Measurements from ENCODE around the gene BGN.

BGN gene

DNA sequence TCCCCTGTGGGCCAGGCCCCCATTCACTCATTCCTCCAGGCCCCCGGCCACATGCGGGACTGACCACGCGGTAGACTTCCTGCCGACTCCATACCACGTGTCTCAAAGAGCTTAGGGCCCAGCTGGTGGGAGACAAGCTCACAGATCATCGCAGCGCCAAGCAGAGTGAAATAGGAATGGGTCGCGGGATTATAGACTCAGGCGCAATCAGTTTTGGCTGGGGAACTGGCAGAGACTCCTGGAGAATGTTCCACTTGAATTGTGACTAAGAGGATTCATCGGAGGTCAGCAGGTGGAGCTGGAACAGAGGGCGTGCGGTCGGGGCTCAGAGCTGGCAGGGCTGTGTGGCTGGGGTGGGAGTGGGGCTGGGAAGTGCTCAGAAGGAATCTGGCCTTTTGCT is 38.3 kb downstream of the BGN start:
- DNase-seq, result no peak

DNA sequence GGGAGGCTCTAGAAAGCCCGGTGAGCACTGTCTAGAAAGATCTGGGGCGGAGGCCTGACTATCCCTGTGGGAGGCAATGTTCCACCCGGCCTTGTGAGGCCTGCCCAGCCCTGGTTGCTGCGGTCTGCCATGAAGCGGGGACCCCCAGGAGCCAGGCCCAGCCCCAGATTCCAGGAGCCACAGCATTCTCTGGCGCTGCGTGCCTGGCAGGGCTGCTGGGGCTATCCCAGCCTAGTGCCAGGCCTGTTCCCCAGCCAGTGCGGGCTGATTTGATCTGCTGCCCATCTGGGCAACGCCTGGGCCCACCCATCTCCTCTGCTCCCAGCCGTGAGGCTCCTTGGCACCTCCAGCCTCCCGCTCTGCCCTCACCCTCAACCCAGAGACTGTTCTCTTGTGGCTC is 42.3 kb downstream of the BGN start:
- DNase-seq, result no peak

DNA sequence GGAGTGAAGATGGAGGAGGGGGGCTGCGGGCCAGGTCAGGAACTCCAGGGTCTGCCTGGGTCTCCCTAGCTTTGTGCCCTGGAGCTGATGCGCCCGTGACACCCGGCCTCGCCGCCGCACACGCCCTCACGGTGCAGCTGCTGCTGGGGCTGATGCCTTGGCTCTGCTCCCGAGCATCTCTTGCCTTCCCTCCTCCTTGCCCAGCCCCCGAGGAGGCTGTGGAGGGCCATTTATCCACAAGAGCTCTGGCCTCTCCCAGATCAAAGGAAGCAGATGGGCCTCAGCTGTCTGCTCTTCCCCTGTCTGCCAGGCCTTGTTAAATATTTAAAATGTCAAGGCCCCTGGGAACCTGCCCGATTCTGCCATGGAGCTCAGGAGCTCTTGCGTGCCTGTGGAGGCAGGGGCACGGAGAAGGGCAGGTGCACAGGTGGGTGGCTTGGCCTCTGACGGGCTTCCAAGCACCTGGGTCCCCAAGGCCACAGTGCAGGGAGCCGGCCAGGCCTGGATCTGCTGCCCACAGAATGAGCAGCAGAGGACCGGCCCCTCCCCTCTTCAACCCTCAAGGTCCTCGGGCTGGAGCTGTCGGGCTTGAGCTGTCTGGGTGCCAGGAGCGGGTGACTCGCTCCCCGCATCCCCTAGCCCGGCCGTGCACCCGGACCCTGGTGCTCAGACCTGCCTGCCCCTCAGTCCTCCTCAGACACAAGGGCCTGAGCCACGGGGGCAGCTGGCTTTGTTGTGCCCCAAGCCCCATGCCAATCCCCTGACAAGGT is 42.9 kb downstream of the BGN start:
- DNase-seq, result no peak

DNA sequence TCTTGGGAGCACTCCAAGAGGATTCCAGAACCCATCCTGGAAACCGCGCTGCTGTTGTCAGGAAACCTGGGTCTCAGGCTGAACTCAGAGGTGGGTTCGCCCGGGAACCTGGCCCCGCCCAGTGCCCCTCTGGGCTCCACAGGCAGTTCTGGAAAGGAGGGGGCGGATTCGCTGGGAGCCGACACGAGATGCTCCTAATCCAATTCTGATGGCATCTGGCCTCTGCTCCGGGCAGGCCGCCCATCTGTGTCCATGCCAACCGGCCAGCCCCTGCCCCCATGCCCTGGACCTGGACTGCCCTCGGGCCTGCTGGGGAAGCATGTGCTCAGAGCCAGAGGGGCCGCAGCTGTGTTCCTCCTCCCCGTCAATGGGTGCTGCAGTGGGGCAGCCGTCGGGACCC is 43.6 kb downstream of the BGN start:
- DNase-seq, result no peak

DNA sequence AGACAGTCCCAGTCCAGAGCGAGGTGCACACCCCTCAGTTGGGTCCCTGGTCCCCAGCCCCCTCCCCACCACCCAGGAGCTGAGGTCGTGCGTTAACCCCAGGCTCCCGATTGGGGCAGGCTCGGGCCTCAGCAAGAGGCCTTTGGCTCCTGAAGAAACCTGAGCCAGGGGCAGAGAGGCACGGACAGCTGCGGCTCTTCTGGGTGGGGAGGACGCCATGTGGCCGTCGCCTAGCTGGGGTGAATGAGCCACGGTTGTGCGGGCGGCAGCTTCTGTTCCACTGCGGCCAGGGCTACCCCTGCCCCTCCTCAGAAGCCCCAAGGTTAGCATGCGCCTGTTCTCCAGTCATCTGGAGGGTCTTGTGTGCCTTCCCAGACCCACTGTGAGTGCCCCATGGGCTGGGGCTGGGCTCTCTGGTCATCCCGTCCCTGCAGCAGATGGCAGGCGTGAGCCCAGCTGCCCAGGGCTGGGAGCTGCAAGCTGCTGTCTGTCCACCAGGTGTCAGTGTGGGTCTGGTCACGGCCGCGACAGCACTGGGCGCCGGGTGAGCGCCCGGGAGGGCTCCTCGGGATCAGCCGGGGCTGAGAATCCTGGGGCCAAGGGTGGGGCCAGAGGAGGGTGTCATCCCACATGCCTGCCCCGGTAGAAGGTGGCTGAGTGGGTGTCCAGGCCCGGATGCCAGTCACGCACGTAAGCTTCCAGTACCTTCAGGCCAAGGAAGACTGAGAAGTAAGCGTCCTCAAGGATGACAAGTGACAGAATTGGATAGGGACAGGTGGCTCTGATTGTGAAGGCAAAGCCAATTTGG is 44.6 kb downstream of the BGN start:
- DNase-seq, result peak; percentile 43

DNA sequence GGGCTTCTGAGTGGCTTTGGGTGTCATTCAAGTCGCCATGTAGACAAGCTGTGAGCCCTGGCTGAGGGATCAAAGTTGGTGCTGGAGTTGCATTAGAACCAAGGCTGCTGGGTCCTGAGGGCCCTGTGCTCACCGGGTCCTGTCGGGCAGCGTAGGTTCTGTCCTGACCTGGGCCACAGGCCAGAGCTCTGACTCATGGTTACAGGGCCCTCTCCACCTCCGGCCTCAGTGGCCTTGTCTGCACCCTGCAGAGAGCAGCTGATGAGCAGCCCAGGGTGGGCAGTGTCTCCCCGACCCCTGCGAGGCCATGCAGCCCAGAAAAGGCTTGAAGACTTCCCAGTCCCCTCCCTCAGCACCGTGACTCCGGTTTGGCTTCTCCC is 45.2 kb downstream of the BGN start:
- no peak for DNase-seq

DNA sequence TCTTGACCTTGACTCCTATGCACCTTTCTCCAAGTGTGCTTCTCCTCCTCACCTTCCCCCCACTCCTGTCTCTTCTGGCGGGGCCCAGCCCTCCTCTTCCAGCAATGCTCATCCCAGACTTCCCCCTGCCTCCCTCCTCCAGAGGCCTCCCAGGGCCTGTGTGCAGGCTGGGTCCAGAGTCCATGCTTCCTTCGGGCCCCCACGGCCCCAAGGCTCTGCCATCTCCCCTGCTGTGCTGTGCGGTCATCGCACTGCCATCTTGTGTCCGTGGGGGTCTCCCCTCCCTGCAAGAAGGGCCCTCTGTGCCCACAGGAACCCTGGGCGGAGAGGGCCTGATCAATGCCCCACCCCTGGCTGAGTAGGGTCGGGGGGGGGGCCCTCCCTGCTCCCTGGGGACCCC is 49.9 kb downstream of the BGN start:
- DNase-seq, result no peak

DNA sequence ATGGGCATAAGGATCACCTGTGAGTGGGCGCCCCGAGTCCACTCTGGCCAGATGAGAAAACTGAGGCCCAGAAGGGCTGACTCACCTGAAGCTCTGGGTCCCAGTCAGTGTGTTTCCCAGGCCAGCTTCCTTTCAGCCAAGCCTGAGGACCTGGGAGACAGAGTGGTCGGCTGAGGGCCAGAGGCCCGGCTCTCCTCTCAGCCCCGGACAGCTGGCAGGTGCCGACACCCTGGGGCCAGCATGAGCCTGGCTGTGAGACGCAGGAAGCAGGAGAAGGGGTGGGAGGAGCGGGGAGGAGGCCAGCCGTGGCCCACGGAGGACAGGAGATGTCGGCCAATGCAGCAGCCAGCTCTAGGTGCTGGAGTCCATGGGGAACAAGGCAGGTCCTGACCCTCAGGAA is 51.6 kb downstream of the BGN start:
- DNase-seq, result no peak

DNA sequence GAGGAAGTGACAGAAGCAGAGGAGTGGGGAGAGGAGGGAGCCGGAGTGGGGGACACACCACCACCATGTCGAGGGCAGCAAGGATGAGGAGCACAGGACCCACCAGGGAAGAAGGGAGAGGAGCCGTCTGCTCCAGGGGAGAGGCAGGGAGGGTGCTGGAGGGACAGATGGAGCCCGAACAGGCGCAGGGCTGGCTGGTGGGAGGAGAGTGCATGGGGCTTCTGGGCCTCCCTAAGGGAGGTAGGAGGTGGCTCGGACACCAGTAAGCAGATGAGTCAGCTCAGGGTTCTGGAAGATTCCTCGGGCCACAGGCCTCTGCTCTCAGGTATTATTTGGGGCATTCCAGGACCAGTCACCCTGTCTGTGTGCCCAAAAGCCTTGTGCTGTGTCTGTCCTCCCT is 52.4 kb downstream of the BGN start:
- no peak for DNase-seq

DNA sequence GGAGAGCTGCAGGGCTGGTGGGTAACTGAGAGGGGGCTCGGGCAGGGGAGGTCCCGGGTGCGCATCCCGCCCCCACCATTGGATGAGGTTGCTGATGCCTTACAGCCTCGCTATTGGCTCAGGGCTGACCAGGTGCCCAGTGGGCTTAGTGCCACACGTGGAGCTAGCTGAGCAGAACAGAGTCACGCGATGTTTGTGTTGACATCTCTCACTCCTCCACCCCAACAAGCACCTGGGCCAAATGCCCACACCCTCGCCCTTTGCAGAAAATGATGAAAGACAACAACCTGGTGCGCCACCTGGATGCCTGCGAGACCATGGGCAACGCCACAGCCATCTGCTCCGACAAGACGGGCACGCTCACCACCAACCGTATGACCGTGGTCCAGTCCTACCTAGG is 54.5 kb downstream of the BGN start:
- DNase-seq, result no peak

DNA sequence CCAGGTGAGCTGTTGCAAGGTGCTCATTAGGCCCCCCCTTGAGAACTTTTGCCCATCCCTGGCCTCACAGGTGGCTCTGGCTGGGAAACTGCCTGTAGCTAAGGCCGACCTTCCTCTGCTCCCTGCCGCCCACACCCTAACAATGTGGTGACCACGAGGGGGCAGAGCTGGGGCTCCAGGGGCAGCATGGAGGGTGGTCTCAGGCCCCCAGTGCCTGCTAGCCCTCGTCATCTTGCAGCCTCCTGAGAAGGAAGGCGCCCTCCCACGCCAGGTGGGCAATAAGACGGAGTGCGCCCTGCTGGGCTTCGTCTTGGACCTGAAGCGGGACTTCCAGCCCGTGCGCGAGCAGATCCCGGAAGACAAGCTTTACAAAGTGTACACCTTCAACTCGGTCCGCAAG is 55.0 kb downstream of the BGN start:
- no peak for DNase-seq

DNA sequence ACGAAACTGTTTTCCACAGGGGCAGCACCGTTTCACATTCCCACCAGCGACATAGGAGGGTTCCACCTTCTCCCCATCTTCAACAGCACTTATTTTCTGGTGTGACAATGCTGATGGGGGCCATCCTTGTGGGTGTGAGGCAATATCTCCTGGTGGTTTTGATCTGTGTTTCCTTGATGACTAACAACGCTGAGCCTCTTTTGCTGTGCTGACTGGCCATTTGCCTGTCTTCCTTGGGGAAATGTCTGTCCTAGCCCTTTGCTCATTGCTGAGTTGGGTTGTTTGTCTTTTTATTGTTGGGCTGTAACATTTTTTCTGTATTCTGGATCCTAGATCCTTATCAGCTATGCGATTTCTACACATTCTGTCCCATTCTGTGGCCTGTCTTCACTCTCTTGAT is 56.4 kb downstream of the BGN start:
- DNase-seq, result peak; percentile 35

DNA sequence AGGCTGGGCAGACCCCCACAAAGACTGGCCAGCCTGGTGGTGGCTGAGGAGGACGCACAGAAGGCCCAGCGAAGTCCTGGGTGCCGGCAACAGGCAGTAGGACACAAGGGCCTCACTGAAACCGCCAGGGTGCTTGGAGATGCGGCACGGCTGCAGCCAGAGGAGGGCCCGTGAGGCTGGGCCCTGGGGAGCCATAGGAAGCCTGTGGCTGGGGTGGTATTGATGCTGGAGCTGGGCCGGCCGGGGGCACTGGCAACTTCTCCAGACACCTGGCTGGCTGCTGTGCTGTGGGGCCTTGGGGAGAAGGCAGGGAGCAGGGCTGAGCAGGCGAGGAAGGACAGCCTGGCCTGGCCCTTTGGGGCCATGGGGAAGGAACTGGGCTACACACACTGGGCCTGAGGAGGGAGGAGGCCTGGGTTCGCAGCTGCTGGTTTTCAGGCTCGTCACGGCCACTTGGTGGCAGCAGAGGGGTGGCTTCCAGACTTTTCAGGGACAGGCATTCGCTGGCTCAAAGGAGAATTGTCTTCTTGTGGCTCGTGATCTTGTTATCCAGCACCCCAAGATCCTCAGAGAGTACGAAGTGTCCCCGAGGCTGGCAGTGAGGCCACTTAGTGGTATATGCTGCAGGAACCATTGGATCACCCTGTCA is 59.9 kb downstream of the BGN start:
- DNase-seq, result peak; percentile 39

DNA sequence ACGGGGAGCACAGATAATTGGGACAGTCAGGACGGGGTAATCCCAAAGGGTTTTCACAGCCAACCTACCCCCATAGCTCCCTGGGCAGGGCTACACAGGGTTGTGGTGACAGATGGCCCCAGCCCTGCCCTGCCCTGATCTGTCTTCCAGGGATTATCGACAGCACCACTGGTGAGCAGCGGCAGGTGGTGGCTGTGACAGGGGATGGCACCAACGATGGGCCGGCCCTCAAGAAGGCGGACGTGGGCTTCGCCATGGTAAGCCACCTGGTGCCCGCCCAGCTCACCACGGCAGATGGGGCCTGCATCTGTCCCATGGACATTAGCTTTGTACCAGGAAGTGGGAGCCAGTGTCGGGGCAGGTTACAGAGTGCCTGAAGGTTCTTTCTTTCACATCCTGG is 62.0 kb downstream of the BGN start:
- no peak for DNase-seq

DNA sequence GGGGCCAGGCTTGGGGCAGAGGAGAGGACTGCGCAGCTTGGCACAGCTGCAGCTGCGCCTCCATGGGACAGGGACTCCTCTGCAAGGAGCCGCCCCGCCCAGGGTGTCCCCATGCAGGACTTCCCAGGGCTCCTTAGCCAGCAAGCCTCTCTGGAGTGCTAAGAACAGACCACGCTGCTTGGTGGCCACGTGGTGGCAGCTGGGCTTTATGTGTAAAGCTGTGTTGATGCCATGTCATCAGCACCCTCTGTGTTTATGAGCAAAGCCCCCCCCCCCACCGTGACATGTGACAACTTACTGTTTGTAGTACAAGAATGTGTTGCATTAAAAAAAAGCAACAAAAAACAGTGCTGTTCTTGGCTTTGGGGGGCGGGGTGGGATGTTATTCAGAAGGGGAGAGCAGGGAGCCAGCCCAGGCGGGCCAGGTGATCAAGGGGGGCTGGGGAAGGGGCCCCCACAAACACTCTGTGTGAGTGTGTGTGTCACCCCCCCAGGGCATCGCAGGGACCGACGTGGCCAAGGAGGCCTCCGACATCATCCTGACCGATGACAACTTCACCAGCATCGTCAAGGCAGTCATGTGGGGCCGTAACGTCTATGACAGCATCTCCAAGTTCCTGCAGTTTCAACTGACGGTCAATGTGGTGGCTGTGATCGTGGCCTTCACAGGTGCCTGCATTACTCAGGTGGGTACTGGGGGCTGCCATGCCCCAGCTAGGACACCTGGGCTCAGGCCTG is 63.0 kb downstream of the BGN start:
- no peak for DNase-seq

Data from fibroblast of upper back skin (primary cell).